NCI-H82 treated with DMSO at 0.1 percent for 48 hours (cell line): ENCODE measurements around the gene NPAS3.

Experiments
- DNase-seq: peaks from one replicate; lab custom pipeline; 2025; ENCODE audit not compliant: unreplicated experiment; lab: John Stamatoyannopoulos, UW

The NPAS3 gene

GRCh38 chr14:33611405-33612196 lies 672.9 kb downstream of the NPAS3 start:
- DNase-seq, result no peak

GRCh38 chr14:33612197-33612505 lies 673.5 kb downstream of the NPAS3 start:
- no peak for DNase-seq

- DNase-seq, result no peak
Measured at GRCh38 chr14:33617154-33617553, 678.5 kb downstream of the NPAS3 start.

- DNase-seq, result no peak
Measured at GRCh38 chr14:33618361-33619105, 679.9 kb downstream of the NPAS3 start.

- no peak for DNase-seq
Measured at GRCh38 chr14:33622496-33622895, 683.8 kb downstream of the NPAS3 start.

DNA sequence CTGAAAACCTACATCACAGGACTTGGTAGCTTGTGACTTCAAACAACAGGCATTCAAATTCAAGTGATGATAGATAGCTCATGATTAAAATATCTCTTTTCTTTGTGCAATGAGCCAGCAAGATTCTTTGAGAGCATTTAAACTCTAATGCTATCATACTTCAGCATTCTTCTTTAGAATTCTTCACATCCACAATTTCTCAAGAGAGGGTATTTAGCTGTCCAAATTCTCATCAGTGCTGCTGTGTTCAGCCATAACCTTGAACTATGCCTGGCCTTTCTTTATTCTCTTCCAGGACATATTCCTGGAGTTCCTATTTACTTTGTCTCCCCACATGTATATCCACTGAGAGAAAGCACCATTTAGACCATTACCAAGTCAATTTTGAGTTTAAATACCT lies 691.1 kb downstream of the NPAS3 start:
- DNase-seq, result no peak

DNA sequence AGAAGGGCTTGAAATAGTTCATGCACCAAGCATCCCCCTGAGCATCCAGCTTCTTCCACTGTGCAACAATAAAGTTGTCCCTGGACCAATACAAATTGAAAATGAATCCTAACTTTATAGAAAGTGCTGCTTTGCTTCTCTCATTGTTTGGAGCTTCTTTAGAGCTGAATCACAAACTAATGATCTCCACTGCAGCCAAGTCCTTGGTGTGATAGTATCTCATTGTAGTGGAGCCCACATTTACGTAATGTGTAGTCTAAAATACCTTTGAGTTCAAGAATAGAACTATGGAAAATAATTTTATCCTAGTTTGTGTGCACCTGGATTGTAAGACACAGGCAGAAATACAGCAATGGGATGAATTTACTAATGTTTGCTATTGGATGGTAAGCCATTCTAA lies 692.3 kb downstream of the NPAS3 start:
- DNase-seq, result no peak

DNA sequence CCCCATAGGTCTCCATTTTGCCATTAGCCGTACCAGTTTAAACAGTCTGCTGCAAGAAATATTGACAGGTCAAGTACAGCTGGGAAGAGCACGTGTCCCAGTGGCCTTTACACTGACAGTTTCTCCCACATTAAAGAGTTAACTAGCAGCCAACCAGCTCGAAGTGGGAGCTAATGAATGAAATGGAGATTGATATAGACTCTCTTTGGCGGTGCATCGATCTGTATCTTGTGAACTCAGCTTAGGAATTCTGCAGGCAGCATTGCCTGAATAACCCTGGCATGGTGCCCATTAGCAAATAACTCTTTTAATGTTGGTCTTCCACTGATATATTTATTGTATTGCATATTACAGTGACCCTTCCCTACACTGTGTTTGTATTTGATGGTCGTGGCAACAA lies 692.8 kb downstream of the NPAS3 start:
- no peak for DNase-seq

- DNase-seq, result no peak
Measured at GRCh38 chr14:33634631-33635030, 696.0 kb downstream of the NPAS3 start.

GRCh38 chr14:33636716-33637115 lies 698.0 kb downstream of the NPAS3 start:
- no peak for DNase-seq

- no peak for DNase-seq
Measured at GRCh38 chr14:33642080-33642479, 703.4 kb downstream of the NPAS3 start.

DNA sequence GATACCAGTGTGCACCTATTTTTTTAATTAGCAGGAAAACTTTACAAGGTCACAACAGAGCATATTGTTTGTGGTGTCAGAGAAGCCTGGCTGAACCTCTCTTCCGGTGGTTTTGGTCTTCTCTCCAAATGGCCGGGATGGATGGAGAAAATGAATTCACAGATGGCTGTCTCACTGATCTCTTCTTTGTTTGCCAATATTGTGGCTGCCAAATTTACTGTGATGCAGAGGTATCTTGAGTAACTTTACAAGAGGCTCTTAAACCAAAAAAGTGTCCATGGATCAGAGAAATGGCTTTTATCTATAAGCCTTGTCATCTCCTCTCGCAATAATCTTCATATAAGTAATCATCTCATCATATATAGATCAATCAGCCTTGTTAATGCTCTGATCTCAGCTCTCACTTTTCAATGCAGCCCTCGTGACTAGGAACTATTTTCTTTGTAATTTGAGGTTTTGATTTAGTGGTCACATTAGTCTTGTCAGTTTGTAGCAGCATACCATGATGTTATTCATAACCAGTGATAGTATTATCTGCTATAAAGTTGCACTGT lies 704.1 kb downstream of the NPAS3 start:
- no peak for DNase-seq

DNA sequence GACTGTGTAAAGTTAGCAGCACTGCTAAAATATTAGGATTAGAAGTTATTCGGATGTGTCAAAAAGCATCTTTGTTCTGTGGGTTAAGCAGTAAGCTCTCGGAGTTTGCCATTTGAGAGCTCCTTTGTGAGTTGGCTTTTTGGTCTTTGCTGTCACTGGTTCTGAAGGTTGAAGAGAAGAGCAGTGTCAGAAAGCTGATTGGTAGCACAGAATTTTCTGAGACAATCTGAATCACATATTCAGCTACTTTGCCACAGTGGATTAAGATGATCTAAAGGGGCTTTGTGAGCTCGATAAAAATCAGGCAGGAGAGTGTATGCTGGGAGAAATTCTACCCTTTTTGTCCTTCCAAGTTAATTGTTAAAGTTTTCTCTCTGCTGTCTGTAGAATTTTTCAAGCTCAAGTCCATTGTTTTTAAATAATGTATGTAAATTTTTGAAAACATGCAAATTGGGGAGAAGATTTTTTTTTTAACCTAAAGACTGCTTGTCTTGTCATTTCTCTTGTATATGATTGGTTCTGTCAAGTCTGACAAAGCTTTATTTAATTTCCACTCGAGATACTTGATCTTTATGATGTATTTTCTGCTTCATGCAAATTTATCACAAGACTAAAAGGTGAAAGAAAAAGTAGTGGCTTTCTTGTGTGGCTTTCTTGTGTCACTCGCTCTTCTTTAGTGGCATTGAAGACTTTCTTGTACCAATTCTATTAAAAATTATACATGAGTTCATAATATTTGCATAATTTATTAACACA lies 704.9 kb downstream of the NPAS3 start:
- no peak for DNase-seq

DNA sequence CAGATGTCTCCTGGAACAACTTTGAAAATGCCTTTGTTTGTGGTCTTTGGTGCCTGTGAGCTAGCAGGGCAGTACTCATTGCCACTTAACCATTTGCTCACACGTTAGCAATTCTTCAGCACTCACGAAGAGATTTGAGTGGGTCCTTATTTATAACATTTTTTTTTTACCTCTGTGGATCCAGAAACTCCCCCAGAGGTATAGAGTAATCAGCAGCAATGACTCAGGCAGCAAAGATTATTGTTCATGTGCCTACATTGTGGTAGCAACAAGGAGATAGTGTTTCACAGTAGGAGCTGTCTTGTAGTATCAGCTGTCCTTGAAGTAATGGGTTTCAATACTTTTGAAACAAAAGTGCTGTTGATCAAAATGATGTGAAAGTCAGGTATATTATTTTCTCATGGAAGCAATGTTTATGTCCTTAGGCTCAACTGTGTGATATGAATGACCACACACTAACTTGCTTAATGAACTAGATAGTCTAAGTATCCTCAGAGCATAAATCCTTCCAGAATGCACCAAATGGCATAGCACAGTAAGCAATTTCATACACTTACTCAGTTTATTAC lies 708.1 kb downstream of the NPAS3 start:
- DNase-seq, result no peak

DNA sequence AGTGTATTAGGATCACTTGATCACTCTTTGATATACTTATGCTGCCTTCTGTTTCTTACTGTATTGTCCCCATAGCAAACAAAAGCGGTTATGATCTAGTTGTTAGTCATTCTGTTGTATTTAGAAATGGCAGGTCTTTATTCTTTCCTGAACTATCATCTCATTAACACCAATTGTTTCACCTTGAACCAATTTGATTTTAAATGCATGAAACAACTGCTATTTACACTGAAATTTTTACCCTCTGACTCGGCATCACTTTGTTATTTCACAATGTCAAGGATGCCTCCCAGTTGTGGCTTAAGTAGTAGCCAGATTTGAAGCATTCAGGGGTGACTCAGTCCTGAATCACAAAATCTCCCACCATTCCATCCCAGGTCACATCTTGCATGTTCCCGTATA lies 708.7 kb downstream of the NPAS3 start:
- DNase-seq, result no peak

DNA sequence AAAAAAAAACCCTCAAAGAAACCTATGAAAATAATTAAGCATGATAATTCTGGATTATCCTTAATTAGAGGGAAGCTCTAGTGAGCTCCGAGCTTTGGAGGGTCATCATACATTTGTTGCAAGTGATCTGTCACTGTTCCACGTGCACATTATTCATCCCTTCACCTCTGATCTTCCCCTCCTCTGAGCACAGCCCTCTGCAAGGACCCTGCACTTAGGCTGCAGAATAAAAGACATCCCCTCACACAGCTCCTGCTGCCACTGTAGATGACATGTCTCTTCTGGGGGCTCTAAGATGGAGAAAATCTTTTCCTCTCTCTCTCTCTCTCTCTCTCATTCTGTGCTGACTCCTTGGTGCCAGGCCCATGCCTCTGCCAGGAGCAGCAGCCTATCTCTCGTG lies 711.8 kb downstream of the NPAS3 start:
- DNase-seq, result no peak

GRCh38 chr14:33652566-33653307 lies 714.1 kb downstream of the NPAS3 start:
- DNase-seq, result no peak

DNA sequence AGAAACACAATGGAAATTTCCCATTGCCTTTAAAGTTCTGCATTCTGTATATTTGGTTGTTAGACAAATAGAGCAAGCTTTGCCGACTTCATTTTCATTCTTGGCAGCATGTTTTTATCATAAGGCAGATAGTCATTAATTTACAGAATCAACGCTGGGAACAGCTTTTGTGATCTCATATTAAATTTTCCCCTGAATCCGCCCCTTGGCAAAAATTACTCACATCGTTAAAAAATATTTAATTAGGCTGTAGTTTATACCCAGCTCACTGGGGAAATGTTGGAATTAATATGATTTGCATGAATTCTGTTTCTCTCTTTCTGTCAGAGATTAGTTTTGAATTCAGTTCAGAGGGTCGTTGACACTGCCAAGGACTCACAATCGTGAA lies 714.6 kb downstream of the NPAS3 start:
- DNase-seq, result no peak

GRCh38 chr14:33655421-33655820 lies 716.7 kb downstream of the NPAS3 start:
- no peak for DNase-seq

DNA sequence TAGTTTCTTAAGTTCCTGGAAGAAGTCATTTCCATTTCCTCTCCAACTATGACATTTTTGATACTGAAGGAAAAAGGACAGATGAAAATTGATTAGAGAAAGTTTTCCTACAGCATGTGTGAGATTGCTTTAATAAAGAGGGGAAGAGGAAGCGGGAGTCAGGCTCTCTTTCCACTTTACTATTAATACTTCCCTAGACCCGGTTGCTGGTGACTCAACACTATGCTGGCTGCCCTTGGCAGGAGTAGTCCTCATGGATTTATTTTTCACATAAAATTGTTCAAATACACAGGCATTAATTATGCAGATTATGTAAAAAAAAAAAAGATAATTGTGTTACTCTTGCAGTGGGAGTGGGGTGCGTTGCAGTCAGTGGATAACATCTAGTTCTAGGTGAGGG lies 718.8 kb downstream of the NPAS3 start:
- no peak for DNase-seq

GRCh38 chr14:33660248-33660647 lies 721.6 kb downstream of the NPAS3 start:
- DNase-seq, result no peak
